ENCODE results near the gene EHMT2.

EHMT2 gene

GRCh38 chr6:31888276-31889258 lies 8.9 kb downstream of the EHMT2 start:
- no peak for DNase-seq

- DNase-seq: no peak
Observed at GRCh38 chr6:31887173-31888007, 10.1 kb downstream of the EHMT2 start.

- DNase-seq: no peak
Observed at GRCh38 chr6:31886541-31886991, 10.9 kb downstream of the EHMT2 start.

- no peak for DNase-seq
Observed at GRCh38 chr6:31884528-31885035, 12.9 kb downstream of the EHMT2 start.

GRCh38 chr6:31883676-31884075 lies 13.8 kb downstream of the EHMT2 start:
- no peak for DNase-seq

GRCh38 chr6:31882344-31882743 lies 15.2 kb downstream of the EHMT2 start:
- no peak for DNase-seq

GRCh38 chr6:31881136-31881859 lies 16.2 kb downstream of the EHMT2 start:
- DNase-seq: no peak

- DNase-seq: no peak
Observed at GRCh38 chr6:31880616-31881015, 16.9 kb downstream of the EHMT2 start.

- no peak for DNase-seq
Observed at GRCh38 chr6:31879901-31880300, 17.6 kb downstream of the EHMT2 start.

- DNase-seq: no peak
Observed at GRCh38 chr6:31879143-31879542, 18.4 kb downstream of the EHMT2 start.

GRCh38 chr6:31878726-31879125 lies 18.8 kb downstream of the EHMT2 start, which contains the start of gene SLC44A4:
SLC44A4 (minus strand) TSS chr6:31878997; CDS start chr6:31878980, 17 bp downstream.
- DNase-seq: no peak

- DNase-seq: no peak
Observed at GRCh38 chr6:31878222-31878621, 19.3 kb downstream of the EHMT2 start.

GRCh38 chr6:31877651-31878161 lies 19.8 kb downstream of the EHMT2 start:
- no peak for DNase-seq

- DNase-seq: no peak
Observed at GRCh38 chr6:31877125-31877650, 20.3 kb downstream of the EHMT2 start.

GRCh38 chr6:31876357-31876756 lies 21.1 kb downstream of the EHMT2 start:
- DNase-seq: no peak

- DNase-seq: no peak
Observed at GRCh38 chr6:31875877-31876276, 21.6 kb downstream of the EHMT2 start.

GRCh38 chr6:31874836-31875572 lies 22.5 kb downstream of the EHMT2 start:
- no peak for DNase-seq

- DNase-seq: no peak
Observed at GRCh38 chr6:31874084-31874670, 23.3 kb downstream of the EHMT2 start.

- no peak for DNase-seq
Observed at GRCh38 chr6:31871046-31871659, 26.3 kb downstream of the EHMT2 start.

- no peak for DNase-seq
Observed at GRCh38 chr6:31870385-31870921, 27.0 kb downstream of the EHMT2 start.

Measured in cortex of kidney (tissue), 1 donor.